Measurements from ENCODE around the gene KDM4B. TPM values are rescaled to one million over a fixed set of nuclear protein-coding genes. Genes with fewer than 3 reads are reported as not detected.

KDM4B gene
- total RNA-seq, 2 experiments from 2014 or later, result 33.9 to 35.8 TPM

DNA sequence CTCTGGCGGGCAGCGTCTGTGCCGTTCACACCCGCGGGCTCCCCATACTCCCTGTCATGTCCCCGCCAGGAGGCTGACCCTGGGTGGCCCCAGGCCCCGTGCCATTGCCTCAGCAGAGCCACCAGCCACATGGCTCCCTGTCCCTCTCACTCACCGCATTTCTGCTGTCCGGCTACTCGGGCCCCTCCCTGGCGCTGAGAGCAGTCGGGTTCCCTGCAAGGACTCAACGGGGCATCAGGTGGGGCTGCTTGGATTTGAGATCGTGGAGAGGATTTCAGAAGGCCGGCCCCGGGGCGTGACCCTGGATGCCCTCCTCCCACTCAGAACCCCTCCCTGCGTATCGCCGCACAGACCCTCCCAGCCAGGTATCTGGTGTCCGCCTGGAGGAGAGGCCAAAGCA is 142.1 kb downstream of the KDM4B start:
- peaks cover 20% of the 10 kb centered on the region for H3K36me3 Mint-ChIP-seq (ENCODE audit: low read depth)
- no peak overlapping the region for H3K27ac Mint-ChIP-seq
- POLR2A ChIA-PET, result no interaction called here
- H3K4me1 Mint-ChIP-seq, result no peaks in the 10 kb centered on the region
- intact Hi-C loops (cut with DNase I, micrococcal nuclease), result no loop called here
- H3K4me3 Mint-ChIP-seq, result no peak overlapping the region
- H3K9me3 Mint-ChIP-seq (ENCODE audit: low read depth), result no peaks in the 10 kb centered on the region
- H3K27me3 Mint-ChIP-seq, result no peaks in the 10 kb centered on the region
- no peak for ATAC-seq
- DNase-seq, result no peak
- CTCF ChIA-PET, result no interaction called here

GRCh38 chr19:5112175-5112574 is 143.3 kb downstream of the KDM4B start:
- Mint-ChIP-seq H3K4me1 (no peaks in the 10 kb centered on the region), H3K4me3 (no peak overlapping the region), H3K9me3 (ENCODE audit: low read depth) (no peaks in the 10 kb centered on the region), H3K27ac (no peak overlapping the region), H3K36me3 (ENCODE audit: low read depth) (peaks cover 22% of the 10 kb centered on the region), H3K27me3 (no peaks in the 10 kb centered on the region)
- ChIA-PET POLR2A (no interaction called here), CTCF (interaction anchor here (0.6 to 0.7 kb wide), 2 partner anchors 60 to 67 kb away, joined by 3 read pairs; no protein-coding TSS in a partner anchor)
- intact Hi-C loops (cut with DNase I, micrococcal nuclease), result no loop called here
- ATAC-seq, result no peak
- DNase-seq, result no peak

GRCh38 chr19:5112681-5113575 is 144.0 kb downstream of the KDM4B start:
- Mint-ChIP-seq H3K4me3 (no peak overlapping the region), H3K27me3 (no peaks in the 10 kb centered on the region), H3K9me3 (ENCODE audit: low read depth) (no peaks in the 10 kb centered on the region), H3K36me3 (ENCODE audit: low read depth) (peaks cover 24% of the 10 kb centered on the region), H3K4me1 (no peaks in the 10 kb centered on the region), H3K27ac (no peak overlapping the region)
- intact Hi-C loops (cut with DNase I, micrococcal nuclease), result no loop called here
- ChIA-PET CTCF (no interaction called here), POLR2A (no interaction called here)
- no peak for DNase-seq
- no peak for ATAC-seq

- H3K36me3 Mint-ChIP-seq (ENCODE audit: low read depth), result peaks cover 24% of the 10 kb centered on the region
- ATAC-seq (no peak), DNase-seq (no peak)
- H3K27ac Mint-ChIP-seq, result no peak overlapping the region
- POLR2A ChIA-PET, result no interaction called here
- H3K9me3 Mint-ChIP-seq (ENCODE audit: low read depth), result no peaks in the 10 kb centered on the region
- CTCF ChIA-PET, result no interaction called here
- H3K27me3 Mint-ChIP-seq, result no peaks in the 10 kb centered on the region
- H3K4me3 Mint-ChIP-seq, result no peak overlapping the region
- intact Hi-C loops (cut with DNase I, micrococcal nuclease), result no loop called here
- no peaks in the 10 kb centered on the region for H3K4me1 Mint-ChIP-seq
Observed at GRCh38 chr19:5113633-5114586, 145.0 kb downstream of the KDM4B start.

GRCh38 chr19:5114727-5115126 is 145.8 kb downstream of the KDM4B start:
- ChIA-PET POLR2A (no interaction called here), CTCF (interaction anchor here (0.6 kb wide), 1 partner anchor 85 kb away, joined by 3 read pairs; no protein-coding TSS in a partner anchor)
- DNase-seq, result no peak
- no peak for ATAC-seq
- Mint-ChIP-seq H3K27me3 (no peaks in the 10 kb centered on the region), H3K4me3 (no peak overlapping the region), H3K4me1 (no peaks in the 10 kb centered on the region), H3K36me3 (ENCODE audit: low read depth) (peaks cover 27% of the 10 kb centered on the region), H3K27ac (no peak overlapping the region), H3K9me3 (ENCODE audit: low read depth) (no peaks in the 10 kb centered on the region)
- intact Hi-C loops (cut with DNase I, micrococcal nuclease), result no loop called here

DNA sequence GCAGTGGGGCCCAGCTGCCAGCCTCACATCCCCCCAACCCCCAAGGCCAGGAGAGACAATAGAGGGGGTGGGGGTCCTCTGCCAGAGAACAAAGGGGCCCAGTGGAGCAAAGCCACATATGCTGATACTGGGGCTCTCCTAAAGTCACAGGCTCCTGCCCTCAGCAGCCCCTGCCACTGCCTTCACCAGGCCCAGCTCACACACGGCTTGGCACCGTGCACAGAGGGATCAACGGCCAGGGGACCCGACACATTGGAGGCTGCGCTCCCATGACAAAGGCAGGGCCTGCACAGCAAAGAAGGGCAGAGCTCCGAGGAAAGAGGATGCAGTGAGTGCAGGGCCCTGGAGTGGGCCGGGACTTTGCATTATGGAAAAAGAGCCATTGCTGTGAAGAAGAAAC is 146.4 kb downstream of the KDM4B start:
- CTCF ChIA-PET, result interaction anchor here (0.6 kb wide), 1 partner anchor 86 kb away, joined by 3 read pairs; no protein-coding TSS in a partner anchor

GRCh38 chr19:5115771-5116202 is 146.9 kb downstream of the KDM4B start:
- CTCF ChIA-PET, result no interaction called here
- ATAC-seq, result no peak
- no peaks in the 10 kb centered on the region for H3K27me3 Mint-ChIP-seq
- no peaks in the 10 kb centered on the region for H3K9me3 Mint-ChIP-seq (ENCODE audit: low read depth)
- POLR2A ChIA-PET, result no interaction called here
- H3K27ac Mint-ChIP-seq, result no peak overlapping the region
- no peak for DNase-seq
- no peaks in the 10 kb centered on the region for H3K4me1 Mint-ChIP-seq
- intact Hi-C loops (cut with DNase I, micrococcal nuclease), result no loop called here
- peaks cover 27% of the 10 kb centered on the region for H3K36me3 Mint-ChIP-seq (ENCODE audit: low read depth)
- H3K4me3 Mint-ChIP-seq, result no peak overlapping the region

More for the DNA sequence above, 146.4 kb downstream of the KDM4B start:
- H3K36me3 Mint-ChIP-seq (ENCODE audit: low read depth), result peaks cover 27% of the 10 kb centered on the region
- H3K4me1 Mint-ChIP-seq, result no peaks in the 10 kb centered on the region
- H3K27ac Mint-ChIP-seq, result no peak overlapping the region
- no peaks in the 10 kb centered on the region for H3K27me3 Mint-ChIP-seq
- POLR2A ChIA-PET, result no interaction called here
- no peak overlapping the region for H3K4me3 Mint-ChIP-seq
- no peaks in the 10 kb centered on the region for H3K9me3 Mint-ChIP-seq (ENCODE audit: low read depth)
- ATAC-seq (no peak), DNase-seq (no peak)
- intact Hi-C loops (cut with DNase I, micrococcal nuclease), result no loop called here

DNA sequence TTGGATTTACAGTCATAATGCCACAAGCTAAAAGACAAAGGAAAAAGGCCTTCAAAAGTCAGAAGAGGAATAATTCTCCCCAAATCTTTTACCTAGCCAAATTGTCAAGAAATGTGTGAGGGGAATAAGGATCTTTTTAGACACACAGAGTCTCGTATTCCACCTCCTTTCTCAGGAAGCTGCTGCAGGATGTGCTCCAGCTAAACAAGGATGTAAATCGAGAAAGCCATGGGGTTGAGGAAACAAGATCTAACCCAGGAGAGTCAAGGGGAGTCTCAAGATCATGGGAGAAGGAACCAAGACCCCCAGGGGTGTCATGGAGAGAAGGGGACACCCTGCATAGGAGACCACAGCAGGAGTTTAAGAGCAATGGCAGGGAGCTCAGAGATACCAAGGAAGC is 147.4 kb downstream of the KDM4B start:
- ChIA-PET CTCF (interaction anchor here (0.6 kb wide), 1 partner anchor 58 kb away, joined by 3 read pairs; no protein-coding TSS in a partner anchor), POLR2A (no interaction called here)
- ATAC-seq, result no peak
- intact Hi-C loops (cut with DNase I, micrococcal nuclease), result no loop called here
- no peak overlapping the region for H3K4me3 Mint-ChIP-seq
- no peaks in the 10 kb centered on the region for H3K27me3 Mint-ChIP-seq
- DNase-seq, result no peak
- H3K27ac Mint-ChIP-seq, result no peak overlapping the region
- H3K9me3 Mint-ChIP-seq (ENCODE audit: low read depth), result no peaks in the 10 kb centered on the region
- no peaks in the 10 kb centered on the region for H3K4me1 Mint-ChIP-seq
- peaks cover 26% of the 10 kb centered on the region for H3K36me3 Mint-ChIP-seq (ENCODE audit: low read depth)

DNA sequence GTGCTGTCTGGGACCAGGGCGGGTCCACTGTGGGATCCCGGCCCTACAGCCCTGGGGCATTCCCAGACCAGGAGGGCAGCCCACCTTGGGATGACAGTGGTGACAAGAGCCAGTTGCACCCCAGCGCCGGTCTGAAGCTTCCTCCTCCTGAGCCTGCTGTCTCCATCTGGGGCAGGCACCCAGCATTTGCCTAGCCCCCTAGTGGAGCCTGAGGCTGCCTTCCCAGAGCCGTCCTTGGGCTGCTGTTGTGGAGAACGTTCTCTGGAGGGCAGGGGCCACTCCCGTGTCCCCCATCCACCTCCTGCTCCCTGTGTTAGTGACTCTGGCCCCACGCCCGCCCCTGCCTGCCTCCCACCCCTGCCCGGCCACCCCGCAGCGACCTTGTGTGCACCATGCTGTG is 148.5 kb downstream of the KDM4B start:
- ChIA-PET CTCF (no interaction called here), POLR2A (no interaction called here)
- DNase-seq (no peak), ATAC-seq (no peak)
- Mint-ChIP-seq H3K36me3 (ENCODE audit: low read depth) (peaks cover 25% of the 10 kb centered on the region), H3K27ac (no peak overlapping the region), H3K9me3 (ENCODE audit: low read depth) (no peaks in the 10 kb centered on the region), H3K27me3 (no peaks in the 10 kb centered on the region), H3K4me1 (no peaks in the 10 kb centered on the region), H3K4me3 (no peak overlapping the region)
- intact Hi-C loops (cut with DNase I, micrococcal nuclease), result no loop called here

DNA sequence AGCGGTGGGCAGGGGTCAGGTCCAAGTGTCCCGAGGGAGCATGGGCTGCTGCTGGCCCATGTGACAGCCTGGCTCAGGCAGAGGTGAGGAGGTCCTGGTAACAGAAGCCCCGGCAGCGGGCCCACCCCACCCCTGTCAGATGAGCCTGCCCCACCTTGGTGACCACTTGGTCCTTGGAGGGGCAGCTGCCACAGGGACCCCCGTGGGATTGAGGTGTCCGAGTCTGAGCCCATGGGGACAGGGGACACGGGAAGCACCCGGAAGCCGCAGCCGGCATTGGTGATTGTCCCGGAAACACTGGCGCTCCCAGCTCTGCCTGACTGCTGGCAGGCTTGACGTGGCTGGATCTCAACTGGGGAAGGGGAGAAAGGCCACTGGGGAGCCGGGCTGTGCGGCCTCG is 149.1 kb downstream of the KDM4B start:
- Mint-ChIP-seq H3K27me3 (no peaks in the 10 kb centered on the region), H3K36me3 (ENCODE audit: low read depth) (peaks cover 22% of the 10 kb centered on the region), H3K4me3 (no peak overlapping the region), H3K27ac (no peak overlapping the region), H3K4me1 (no peaks in the 10 kb centered on the region), H3K9me3 (ENCODE audit: low read depth) (no peaks in the 10 kb centered on the region)
- CTCF ChIA-PET, result no interaction called here
- no peak for ATAC-seq
- DNase-seq, result no peak
- POLR2A ChIA-PET, result no interaction called here
- intact Hi-C loops (cut with DNase I, micrococcal nuclease), result no loop called here

GRCh38 chr19:5119297-5119998 is 150.5 kb downstream of the KDM4B start:
- Mint-ChIP-seq H3K27me3 (no peaks in the 10 kb centered on the region), H3K4me3 (no peak overlapping the region), H3K9me3 (ENCODE audit: low read depth) (no peaks in the 10 kb centered on the region), H3K4me1 (no peaks in the 10 kb centered on the region), H3K27ac (no peak overlapping the region), H3K36me3 (ENCODE audit: low read depth) (peaks cover 22% of the 10 kb centered on the region)
- intact Hi-C loops (cut with DNase I, micrococcal nuclease), result no loop called here
- DNase-seq (no peak), ATAC-seq (no peak)
- POLR2A ChIA-PET, result no interaction called here
- CTCF ChIA-PET, result no interaction called here
